Measurements from ENCODE around the gene GRAMD2B.
A peak's percentile ranks its signal among the peaks of the same experiment; 100 is the strongest.

Gene GRAMD2B

DNA sequence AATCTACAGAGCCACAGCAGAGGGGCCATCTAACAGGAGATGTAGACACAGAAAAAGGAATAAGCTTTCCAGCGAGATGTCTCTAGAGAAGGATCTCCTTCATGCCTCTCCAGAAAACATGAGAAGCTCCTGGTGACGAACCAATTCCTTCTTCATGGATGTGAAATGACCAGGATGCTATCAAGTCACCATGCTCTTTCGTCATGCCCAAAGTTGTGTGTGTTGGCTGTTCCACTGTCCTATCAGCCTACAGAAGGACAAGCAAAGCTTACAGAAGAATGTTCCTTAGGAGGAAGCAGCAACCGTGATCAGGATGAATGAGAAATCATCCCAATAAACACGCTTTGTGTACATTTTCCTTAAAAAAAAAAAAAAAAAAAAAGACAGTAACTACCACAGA lies 117.4 kb downstream of the GRAMD2B start:
- H3K4me3 ChIP-seq (ENCODE audit: low read depth, low read length): no peak overlapping the region
- no peak for DNase-seq (ENCODE audit: low read depth)
- TF ChIP-seq, protein P1, sequence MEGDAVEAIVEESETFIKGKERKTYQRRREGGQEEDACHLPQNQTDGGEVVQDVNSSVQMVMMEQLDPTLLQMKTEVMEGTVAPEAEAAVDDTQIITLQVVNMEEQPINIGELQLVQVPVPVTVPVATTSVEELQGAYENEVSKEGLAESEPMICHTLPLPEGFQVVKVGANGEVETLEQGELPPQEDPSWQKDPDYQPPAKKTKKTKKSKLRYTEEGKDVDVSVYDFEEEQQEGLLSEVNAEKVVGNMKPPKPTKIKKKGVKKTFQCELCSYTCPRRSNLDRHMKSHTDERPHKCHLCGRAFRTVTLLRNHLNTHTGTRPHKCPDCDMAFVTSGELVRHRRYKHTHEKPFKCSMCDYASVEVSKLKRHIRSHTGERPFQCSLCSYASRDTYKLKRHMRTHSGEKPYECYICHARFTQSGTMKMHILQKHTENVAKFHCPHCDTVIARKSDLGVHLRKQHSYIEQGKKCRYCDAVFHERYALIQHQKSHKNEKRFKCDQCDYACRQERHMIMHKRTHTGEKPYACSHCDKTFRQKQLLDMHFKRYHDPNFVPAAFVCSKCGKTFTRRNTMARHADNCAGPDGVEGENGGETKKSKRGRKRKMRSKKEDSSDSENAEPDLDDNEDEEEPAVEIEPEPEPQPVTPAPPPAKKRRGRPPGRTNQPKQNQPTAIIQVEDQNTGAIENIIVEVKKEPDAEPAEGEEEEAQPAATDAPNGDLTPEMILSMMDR (IDR thresholded peaks at IDR 0.05; ENCODE audit: insufficient read depth, low read depth, low read length, missing control alignments): no peak

DNA sequence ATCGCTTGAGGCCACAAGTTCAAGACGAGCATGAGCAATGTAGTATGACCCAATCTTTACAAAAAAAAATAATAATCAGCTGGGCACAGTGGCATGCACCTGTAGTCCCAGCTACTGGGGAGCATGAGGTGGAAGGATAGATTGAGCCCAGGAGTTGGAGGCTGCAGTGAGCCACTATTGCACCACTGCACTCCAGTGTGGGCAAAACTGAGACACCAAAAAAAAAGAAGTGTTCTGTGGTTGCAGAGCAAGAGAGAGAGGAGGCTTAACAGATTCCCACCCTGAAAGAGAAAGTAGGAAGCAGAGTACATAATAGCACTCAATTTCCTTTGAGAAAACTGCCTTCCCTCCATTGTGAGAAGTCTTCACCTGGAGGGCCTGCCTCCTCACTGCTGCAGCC lies 119.2 kb downstream of the GRAMD2B start:
- H3K4me3 ChIP-seq (ENCODE audit: low read depth, low read length): no peak overlapping the region
- TF ChIP-seq, protein P1 (IDR thresholded peaks at IDR 0.05; ENCODE audit: insufficient read depth, low read depth, low read length, missing control alignments): no peak
- DNase-seq (ENCODE audit: low read depth): peak; percentile 27

DNA sequence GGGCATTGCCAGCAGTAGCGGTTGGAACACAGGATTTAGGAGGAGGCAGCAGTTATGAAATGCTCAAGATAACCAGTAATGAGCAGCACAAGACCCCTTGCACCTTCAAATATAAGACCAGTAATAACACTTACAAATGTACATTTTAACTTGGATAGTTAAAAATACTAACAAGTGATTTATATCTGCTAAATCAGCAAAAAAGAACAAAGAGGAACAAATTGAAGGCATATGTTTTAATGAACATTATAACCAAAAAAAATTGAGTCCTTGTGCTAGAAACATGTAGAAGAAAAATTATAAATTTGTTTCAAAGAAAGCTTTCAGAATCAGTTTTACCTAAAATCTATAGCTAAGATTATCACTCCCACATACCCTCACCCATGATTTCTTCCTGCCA lies 119.8 kb downstream of the GRAMD2B start:
- DNase-seq (ENCODE audit: low read depth): no peak
- TF ChIP-seq, protein P1 (IDR thresholded peaks at IDR 0.05; ENCODE audit: insufficient read depth, low read depth, low read length, missing control alignments): no peak
- no peak overlapping the region for H3K4me3 ChIP-seq (ENCODE audit: low read depth, low read length)

DNA sequence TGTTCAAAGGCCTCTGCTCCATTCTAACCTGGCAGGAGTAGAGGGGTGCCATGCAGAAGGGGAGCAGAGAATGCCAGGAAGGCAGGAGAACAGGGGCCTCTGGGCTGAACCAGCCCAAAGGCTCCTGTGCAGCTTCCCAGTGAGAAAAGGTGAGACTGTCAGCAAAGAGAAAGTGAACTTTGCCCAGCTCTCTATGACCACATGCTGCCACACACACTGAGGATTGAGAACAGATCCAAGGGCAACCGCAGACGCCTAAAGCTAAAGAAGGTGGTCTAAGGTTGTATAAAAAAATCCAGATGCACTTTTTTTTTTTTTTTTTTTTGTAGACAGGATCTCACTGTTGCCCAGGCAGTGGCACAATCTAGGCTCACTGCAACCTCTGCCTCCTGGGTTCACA lies 120.5 kb downstream of the GRAMD2B start:
- TF ChIP-seq, protein P1 (IDR thresholded peaks at IDR 0.05; ENCODE audit: insufficient read depth, low read depth, low read length, missing control alignments): no peak
- H3K4me3 ChIP-seq (ENCODE audit: low read depth, low read length): no peak overlapping the region
- DNase-seq (ENCODE audit: low read depth): no peak
